GM23338 (cell line): ENCODE data around the gene CACNG1.

Source experiments
- EZH2phosphoT487 ChIP-seq: fragments of 200-600 bp; sonication (generic); IDR thresholded peaks from one replicate; pipeline ENCODE4 v1.8.1; 2018; ENCODE audit warnings: antibody characterized with exemption; ENCODE audit not compliant: unreplicated experiment
- POLR2AphosphoS5 ChIP-seq: IDR thresholded peaks from 2 replicates; pipeline ENCODE4 v1.6.1; 2016; ENCODE audit warnings: antibody characterized with exemption, low read depth
- TF ChIP-seq, protein P1 (sequence below), 2 experiments: fragments of 200-600 bp in 1 of 2; sonication (generic) in 1 of 2; conservative IDR thresholded peaks; 2 replicates each; pipeline versions ENCODE4 v1.5.1 to v1.6.1; 2016 to 2017; ENCODE audit warnings: antibody characterized with exemption in 2 of 2, low read depth in 2 of 2, mild to moderate bottlenecking in 2 of 2, moderate library complexity in 1 of 2

GRCh38 chr17:67033613-67034012 lies 10.7 kb upstream of the CACNG1 start:
- TF ChIP-seq, protein P1, sequence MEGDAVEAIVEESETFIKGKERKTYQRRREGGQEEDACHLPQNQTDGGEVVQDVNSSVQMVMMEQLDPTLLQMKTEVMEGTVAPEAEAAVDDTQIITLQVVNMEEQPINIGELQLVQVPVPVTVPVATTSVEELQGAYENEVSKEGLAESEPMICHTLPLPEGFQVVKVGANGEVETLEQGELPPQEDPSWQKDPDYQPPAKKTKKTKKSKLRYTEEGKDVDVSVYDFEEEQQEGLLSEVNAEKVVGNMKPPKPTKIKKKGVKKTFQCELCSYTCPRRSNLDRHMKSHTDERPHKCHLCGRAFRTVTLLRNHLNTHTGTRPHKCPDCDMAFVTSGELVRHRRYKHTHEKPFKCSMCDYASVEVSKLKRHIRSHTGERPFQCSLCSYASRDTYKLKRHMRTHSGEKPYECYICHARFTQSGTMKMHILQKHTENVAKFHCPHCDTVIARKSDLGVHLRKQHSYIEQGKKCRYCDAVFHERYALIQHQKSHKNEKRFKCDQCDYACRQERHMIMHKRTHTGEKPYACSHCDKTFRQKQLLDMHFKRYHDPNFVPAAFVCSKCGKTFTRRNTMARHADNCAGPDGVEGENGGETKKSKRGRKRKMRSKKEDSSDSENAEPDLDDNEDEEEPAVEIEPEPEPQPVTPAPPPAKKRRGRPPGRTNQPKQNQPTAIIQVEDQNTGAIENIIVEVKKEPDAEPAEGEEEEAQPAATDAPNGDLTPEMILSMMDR (conservative IDR thresholded peaks at IDR 0.05; ENCODE audit: low read depth in 2 of 2), result no peak
- TF ChIP-seq EZH2phosphoT487 (no peak), POLR2AphosphoS5 (no peak)
